Skeletal muscle cell (primary cell): Measurements from ENCODE around the gene SLC9A5.

Source experiments
- DNase-seq: peaks from one replicate; pipeline ENCODE4 v3.0.0-alpha.2; 2010; ENCODE audit warnings: low read depth
- H3K4me3 ChIP-seq: 2 replicates; pipeline ENCODE4 v1.5.1; 2011; ENCODE audit warnings: low read depth, mild to moderate bottlenecking, control low read depth, low read length, moderate library complexity

Gene SLC9A5

DNA sequence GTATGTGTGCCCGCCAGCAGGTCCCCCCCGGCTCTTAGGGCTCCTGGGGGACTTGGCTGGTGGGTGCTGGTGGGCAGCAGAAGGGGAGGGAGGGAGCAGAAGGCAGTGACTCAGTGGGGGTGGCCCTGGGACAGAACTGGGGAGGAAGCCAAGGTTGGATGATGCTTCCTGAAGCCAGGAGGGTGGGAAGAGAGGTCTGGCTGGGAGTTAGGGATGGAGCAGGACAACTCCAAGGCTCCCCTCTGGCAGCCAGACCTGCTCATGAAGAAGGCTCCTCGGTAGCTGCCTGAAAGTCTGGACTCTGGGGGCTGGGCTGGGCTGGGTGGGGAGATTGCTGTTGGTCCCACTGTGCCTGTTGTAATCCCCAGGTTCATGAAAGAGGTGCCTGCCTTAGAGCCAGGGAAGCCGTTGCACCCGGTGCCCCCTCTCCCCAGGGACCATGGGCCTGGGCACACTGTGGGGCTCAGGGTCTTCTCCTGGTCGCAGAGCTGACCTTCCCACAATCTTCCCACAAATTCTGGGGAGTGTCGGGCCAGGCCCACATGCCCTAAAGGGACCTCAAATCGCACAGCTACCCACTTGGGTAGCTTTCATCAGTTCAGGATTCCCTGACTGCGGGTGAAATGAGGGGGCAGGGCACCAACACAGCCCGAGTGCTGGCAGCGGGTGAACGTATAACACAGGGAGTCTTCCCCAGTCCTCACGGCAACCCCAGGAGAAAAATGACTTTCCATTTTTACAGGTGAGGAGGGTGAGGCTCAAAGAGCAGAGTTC, 29.4 kb downstream of the SLC9A5 start:
- DNase-seq: peak; percentile 60

DNA sequence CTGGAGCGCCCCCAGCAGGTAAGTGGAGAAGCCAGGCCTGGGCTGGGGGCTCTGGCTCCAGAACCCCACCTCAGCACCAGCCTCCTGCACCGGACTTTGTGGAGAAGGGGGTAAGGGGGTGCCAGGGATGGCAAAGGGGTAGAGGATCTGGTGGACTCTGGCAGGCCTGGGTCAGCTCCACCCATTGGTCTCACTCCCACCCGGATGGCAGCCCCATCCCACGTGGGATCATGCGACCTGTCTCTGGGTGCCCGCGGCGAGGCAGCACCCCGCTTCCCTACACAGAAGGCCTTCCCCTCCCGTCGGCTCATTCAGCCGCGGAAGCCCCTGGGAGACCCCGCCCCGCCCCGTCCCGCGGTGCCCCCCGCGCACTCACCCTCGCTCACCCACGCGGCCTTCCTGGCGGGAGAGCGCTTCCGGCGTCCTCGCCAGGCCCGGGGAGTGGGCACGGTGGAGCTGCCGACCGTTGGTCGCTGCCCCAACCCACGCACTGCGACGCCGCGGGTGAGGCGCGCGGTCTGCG, 30.1 kb downstream of the SLC9A5 start:
- peak overlapping the region; percentile 60 for H3K4me3 ChIP-seq
- no peak for DNase-seq

More for the DNA sequence above, 29.4 kb downstream of the SLC9A5 start:
- H3K4me3 ChIP-seq: peak overlapping the region; percentile 60

DNA sequence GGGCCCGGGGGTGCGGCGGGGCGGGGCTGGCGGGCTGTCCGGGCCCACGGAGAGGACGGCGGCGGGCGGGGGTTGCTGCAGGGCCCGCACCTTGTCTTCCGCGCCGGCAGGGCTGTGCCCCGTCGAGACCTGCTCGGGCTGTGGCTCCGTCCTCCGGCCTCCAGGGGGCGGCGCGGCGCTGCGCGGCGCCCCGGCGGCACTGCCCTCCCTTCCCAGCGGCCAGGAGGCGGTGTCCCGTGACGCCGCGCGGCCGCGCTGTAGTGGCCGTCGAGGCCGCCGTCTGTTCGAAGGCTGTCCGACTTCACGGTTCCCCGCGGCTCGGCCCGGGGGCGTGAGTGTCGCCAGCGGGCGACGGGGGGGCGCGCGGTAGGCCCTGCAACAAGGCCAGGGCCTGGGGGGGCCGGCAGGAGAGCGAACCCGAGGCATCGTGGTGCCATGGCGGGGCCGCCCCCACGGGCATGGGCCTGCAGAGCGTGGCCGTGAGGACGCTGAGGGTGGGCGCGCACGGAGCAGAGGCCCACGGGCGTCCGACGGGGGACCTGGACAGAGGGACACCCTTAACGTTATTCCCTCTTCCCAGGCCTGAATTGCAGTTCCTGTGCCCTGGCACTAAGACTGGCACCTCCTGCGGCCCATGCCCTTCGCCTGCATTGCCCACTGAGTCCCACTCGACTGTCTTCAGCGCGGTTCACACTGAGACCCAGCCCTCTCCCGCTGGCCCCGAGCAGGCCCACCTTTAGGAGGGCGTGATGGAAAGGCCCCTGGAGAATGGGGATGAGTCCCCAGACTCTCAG, 30.7 kb downstream of the SLC9A5 start, which contains the start of gene PLEKHG4:
Gene PLEKHG4, plus strand, starts transcription at position 237 of the 794 bp plus-strand sequence. Its CDS starts 513 bp downstream, at position 750.
- no peak for DNase-seq
- H3K4me3 ChIP-seq: peak within 1 kb of the TSS; percentile 60

DNA sequence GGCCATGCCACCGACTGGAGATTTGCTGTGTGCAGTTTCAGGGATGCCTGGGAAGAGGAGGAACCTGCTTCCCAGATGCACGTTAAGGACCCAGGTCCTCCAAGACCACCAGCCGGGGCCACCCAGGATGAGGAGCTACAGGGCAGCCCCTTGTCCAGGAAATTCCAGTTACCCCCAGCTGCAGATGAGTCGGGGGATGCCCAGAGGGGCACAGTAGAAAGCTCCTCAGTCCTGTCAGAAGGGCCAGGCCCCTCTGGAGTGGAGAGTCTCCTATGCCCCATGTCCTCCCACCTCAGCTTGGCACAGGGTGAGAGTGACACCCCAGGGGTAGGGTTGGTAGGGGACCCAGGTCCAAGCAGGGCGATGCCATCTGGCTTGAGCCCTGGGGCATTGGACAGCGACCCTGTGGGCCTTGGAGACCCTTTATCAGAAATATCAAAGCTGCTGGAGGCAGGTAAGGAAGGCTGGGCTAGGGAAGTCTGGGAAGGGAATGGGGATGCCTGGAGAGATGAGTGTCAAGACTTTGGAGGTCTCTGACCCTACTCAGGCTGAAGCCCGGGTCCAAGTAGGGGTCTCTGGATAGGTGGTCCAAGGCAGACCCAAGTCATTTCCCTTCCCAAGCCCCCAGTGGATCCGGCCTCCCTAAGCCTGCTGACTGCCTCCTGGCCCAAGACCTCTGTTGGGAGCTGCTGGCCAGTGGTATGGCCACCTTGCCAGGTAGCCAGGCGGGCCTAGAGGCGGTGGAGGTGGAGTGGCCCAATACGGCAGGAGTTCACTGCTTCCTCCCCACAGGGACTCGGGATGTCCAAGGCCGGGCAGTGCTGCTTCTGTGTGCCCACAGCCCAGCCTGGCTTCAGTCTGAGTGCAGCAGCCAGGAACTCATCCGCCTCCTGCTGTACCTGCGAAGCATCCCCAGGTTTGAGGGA, 31.6 kb downstream of the SLC9A5 start:
- no peak for DNase-seq
- H3K4me3 ChIP-seq: peak overlapping the region; percentile 60

DNA sequence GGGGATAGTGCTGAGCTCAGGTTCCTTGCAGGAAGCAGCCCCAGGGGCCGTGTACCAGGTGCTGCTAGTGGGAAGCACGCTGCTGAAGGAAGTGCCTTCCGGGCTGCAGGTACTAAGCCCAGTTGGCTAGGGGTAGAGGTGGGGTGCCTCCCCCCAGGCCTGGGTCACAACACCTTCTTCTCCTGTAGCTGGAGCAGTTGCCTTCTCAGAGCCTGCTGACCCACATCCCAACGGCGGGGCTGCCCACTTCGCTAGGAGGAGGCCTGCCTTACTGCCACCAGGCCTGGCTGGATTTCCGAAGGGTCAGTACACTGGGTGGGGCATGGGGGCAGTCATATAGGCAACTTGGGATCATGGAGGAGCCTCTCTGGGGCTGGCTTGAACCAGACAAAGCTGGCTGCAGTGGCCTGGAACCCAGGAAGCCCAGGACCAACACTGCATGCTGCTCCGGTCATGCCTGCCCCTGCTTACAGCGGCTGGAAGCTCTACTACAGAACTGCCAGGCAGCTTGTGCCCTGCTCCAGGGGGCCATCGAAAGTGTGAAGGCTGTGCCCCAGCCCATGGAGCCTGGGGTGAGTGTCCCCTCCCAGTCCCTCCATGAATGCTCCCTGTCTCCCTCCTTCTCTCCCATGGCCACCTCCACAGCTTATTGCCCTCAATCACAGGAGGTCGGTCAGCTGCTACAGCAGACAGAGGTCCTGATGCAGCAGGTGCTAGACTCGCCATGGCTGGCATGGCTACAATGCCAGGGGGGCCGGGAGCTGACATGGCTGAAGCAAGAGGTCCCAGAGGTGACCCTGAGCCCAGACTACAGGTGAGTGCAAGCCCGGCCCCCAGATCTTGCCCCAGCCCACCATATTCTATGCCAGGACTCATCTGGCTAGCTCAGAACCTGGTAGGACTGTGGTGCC, 33.0 kb downstream of the SLC9A5 start:
- no peak for DNase-seq
- no peak overlapping the region for H3K4me3 ChIP-seq

DNA sequence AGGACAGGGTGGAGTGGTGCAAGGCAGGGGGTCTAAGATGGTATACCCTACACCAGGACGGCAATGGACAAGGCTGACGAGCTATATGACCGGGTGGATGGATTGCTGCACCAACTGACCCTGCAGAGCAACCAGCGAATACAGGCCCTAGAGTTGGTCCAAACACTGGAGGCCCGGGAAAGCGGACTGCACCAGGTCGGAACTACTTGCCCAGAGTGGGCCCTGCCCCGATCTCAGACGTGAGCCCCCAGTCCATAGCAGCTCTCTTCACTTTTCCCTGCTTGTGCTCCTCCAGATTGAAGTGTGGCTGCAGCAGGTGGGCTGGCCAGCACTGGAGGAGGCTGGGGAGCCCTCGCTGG, 33.6 kb downstream of the SLC9A5 start:
- no peak for DNase-seq
- H3K4me3 ChIP-seq: no peak overlapping the region

DNA sequence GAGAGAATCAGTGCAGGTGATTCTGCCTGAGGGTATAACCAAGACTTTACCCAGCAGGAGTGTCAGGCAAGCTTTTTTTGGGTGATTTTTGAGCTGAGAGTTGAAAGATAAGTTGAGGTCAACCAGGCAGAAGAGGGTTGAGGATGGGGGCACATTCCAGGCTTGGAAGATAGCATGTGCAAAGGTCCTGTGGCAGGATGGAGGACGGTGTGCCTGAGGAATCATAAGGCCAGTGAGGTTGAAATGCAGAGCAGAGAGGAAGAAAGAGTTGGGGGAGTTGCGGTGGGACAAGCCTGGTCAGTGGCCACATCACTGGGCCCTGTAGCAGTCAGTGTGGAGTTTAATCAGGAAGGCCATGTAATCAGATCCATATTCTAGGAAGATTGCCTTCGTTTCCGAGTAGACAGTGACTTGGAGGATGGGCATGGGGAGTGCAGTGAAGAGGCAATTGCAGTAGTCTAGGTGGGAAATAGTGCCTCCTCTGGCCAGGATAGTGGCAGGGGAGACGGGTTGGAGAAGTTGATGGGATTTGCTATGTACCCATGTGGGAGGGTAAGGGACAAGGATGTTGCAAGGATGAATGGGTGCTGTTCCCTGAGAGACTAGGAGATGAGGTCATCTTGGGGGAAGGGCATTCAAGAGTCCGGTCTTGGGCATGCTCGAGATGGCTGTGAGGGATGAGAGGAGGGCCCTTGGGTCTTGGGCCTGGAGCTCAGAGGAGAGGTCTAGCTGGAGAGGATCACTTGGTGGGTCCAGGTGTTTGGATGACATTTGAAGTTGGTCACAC, 34.5 kb downstream of the SLC9A5 start:
- no peak for DNase-seq

DNA sequence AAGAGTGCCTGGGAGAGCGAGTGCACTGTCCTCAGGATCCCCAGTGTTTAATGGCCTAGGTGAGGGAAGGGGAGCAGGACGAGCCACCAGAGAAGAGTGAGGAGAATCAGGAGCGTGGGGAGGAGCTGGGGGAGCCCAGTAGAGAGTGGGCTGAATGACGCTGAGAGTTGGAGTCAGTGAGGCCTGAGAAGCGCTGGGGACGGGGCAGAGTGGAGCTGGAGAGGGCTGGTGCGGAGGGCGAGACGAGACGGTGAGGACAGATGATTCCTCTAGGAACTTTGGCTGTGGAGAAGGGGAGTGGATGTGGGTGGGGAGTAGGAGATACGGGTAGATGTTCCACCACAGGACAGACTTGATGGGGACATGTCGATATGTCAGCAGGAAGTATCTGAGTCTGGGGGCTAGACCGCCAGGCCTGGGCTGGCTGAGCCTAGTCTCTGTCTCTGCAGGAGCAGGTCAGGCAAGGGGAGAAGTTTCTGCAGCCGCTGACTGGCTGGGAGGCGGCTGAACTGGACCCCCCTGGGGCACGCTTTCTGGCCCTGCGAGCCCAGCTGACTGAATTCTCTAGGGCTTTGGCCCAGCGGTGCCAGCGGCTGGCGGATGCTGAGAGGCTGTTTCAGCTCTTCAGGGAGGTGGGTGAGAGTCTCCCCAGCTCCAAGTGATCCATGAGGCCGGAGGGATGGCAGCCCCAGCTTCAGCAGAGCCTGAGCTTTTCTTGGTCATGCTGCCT, 35.2 kb downstream of the SLC9A5 start:
- no peak for DNase-seq
- H3K4me3 ChIP-seq: no peak overlapping the region

More for the DNA sequence above, 34.5 kb downstream of the SLC9A5 start:
- H3K4me3 ChIP-seq: no peak overlapping the region

DNA sequence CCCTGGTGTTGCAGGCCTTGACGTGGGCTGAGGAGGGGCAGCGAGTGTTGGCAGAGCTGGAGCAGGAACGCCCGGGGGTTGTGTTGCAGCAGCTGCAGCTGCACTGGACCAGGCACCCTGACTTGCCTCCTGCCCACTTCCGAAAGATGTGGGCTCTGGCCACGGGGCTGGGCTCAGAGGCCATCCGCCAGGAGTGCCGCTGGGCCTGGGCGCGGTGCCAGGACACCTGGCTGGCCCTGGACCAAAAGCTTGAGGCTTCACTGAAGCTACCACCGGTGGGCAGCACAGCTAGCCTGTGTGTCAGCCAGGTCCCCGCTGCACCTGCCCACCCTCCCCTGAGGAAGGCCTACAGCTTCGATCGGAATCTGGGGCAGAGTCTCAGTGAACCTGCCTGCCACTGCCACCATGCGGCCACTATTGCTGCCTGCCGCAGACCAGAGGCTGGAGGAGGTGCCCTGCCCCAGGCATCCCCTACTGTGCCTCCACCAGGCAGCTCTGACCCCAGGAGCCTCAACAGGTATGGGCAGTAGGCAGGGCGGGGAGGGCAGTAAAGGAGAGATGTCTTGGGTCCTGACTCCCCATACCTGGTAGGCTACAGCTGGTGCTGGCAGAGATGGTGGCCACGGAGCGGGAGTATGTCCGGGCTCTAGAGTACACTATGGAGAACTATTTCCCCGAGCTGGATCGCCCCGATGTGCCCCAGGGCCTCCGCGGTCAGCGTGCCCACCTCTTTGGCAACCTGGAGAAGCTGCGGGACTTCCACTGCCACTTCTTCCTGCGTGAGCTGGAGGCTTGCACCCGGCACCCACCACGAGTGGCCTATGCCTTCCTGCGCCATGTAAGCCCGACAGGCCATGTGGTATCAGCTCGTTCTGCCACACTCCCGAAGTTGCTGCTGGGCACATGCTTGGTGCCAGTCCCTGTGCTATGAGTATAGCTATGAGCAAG, 36.2 kb downstream of the SLC9A5 start:
- no peak for DNase-seq
- no peak overlapping the region for H3K4me3 ChIP-seq

DNA sequence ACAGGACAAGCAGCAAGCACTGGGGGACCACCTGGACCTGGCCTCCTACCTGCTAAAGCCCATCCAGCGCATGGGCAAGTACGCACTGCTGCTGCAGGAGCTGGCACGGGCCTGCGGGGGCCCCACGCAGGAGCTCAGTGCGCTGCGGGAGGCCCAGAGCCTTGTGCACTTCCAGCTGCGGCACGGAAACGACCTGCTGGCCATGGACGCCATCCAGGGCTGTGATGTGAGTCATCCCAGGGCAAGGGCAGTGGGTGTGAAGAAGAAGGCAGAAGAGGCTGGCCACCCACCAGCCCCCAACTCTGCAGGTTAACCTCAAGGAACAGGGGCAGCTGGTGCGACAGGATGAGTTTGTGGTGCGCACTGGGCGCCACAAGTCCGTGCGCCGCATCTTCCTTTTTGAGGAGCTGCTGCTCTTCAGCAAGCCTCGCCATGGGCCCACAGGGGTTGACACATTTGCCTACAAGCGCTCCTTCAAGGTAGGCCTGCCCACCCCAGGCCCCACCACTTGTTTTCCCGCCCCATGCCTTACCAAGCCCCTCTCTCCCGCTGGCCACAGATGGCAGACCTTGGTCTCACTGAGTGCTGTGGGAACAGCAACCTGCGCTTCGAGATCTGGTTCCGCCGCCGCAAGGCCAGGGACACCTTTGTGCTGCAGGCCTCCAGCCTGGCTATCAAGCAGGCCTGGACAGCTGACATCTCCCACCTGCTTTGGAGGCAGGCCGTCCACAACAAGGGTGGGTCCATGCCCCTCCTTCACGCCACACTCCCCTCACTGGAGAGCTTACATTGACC, 37.9 kb downstream of the SLC9A5 start:
- DNase-seq: no peak
- no peak overlapping the region for H3K4me3 ChIP-seq

DNA sequence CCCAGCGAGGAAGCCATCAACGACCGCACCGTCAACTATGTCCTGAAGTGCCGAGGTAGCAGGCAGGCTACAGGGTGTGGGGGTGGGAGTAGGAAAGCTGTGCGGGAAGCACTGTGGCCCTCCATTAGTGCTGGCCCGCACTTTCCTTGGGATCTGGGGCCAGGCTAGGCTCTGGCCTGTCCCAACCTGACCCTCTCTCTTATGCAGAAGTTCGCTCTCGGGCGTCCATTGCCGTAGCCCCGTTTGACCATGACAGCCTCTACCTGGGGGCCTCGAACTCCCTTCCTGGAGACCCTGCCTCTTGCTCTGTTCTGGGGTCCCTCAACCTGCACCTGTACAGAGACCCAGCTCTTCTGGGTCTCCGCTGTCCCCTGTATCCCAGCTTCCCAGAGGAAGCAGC, 39.2 kb downstream of the SLC9A5 start:
- no peak overlapping the region for H3K4me3 ChIP-seq
- DNase-seq: no peak

DNA sequence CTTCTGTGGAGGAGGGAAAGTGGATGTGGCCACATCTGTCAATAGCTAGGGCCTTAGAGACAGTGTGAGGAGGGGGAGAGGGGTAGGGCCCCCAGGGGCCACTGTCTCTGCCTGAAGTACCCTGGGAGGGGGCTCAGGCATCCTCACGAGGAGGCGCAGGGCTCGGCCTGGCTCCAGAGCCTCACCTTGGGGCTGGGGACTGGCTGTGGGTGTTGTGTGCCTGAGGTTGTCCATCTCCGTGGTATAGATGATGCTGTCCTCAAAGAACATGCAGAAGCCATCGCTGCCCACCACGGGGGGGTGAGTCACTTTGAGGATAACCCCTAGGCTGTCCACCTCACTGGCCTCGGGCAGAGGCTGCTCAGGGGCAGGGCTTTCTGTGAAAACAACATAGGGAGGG, 42.7 kb downstream of the SLC9A5 start:
- no peak overlapping the region for H3K4me3 ChIP-seq
- DNase-seq: no peak

DNA sequence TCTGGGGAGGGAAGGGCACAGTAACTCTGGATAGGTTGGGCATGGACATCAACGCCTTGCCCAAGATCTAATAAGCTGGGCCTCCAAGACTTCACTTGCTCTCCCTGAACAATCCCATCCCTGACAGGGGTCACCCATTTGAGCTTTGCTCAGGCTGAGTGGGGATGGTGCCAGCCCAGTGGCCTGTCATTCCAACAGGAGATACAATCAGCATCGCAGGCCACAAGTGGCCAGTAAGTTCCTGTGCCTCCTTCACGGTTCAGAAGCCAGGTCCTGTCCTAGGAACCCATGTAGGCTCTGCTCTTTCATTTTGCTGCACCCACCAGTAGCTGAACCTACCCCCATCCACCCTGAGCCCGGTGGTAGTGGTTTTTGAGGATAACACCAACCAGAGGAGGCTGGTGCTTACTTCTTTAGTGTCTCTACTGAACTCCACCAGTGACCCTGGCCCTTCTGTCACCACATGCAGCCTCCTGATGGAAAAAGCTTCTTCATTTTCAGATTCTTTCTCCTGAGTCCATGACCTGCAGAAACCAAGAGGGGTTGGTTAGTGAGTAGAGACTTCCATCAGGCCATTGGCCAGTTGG, 45.5 kb downstream of the SLC9A5 start:
- DNase-seq: no peak
- no peak overlapping the region for H3K4me3 ChIP-seq

DNA sequence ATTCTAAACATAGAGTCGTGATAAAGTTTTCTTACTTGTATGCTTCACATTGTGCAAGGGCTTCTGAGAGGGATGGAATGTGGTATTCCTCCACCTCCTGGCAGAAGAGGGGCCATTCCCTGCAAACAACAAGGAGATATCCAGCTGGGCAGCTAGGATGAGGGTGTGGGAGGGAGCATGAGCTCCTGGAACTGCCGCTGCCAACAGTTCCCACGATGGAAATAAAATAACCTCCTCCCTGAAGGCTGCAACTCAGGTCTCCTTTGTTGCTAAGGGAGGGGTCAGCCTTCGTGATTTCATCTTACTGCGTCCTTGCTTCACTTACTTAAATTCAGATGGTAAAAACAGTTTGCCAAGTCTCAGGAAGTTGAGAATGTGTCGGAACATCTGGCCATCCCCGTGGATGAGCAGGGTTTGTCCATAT, 46.2 kb downstream of the SLC9A5 start:
- no peak for DNase-seq
- H3K4me3 ChIP-seq: no peak overlapping the region

DNA sequence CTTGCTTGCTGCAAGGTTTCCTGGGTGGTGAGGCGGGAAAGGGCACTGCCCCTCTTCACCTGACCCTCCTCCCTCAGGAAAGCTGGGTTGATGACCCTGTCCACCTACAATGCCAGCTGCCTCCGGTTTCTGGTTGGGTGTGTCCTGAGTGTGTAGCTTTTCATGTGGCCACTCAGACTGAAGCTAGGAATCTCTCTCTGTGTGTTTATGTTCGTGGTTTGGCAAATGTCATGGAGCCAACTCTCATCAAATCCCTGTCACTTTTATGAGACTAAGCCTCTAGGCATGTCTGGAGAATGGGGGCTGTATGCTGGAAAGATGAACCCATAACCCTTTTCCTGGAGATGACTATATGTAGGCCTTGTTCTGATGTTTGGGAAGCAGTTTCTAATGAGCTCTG, 47.6 kb downstream of the SLC9A5 start:
- no peak overlapping the region for H3K4me3 ChIP-seq
- DNase-seq: peak; percentile 39
